HEK293T (cell line): ENCODE measurements around the gene TOMM7.

Experiments
- ARNT ChIP-seq: fragments of 450-650 bp; IDR thresholded peaks from 2 replicates; pipeline ENCODE4 v1.6.1; 2017; ENCODE audit warnings: mild to moderate bottlenecking
- BHLHE40 ChIP-seq: fragments of 450-650 bp; IDR thresholded peaks from 2 replicates; pipeline ENCODE4 v1.6.1; 2016; ENCODE audit warnings: mild to moderate bottlenecking, moderate library complexity, borderline replicate concordance
- ELF4 ChIP-seq: fragments of 450-650 bp; IDR thresholded peaks from 2 replicates; pipeline ENCODE4 v1.6.1; 2017; ENCODE audit warnings: antibody characterized with exemption
- FOXA1 ChIP-seq: fragments of 450-650 bp; IDR thresholded peaks from 2 replicates; pipeline ENCODE4 v1.6.1; 2016; ENCODE audit warnings: mild to moderate bottlenecking
- FOXK2 ChIP-seq: fragments of 450-650 bp; IDR thresholded peaks from 2 replicates; pipeline ENCODE4 v1.6.1; 2016; ENCODE audit warnings: mild to moderate bottlenecking
- FOXM1 ChIP-seq: fragments of 450-650 bp; IDR thresholded peaks from 2 replicates; pipeline ENCODE4 v1.6.1; 2017; ENCODE audit warnings: mild to moderate bottlenecking, borderline replicate concordance
- HDGF ChIP-seq: fragments of 450-650 bp; IDR thresholded peaks from 2 replicates; pipeline ENCODE4 v1.6.1; 2017; ENCODE audit warnings: antibody characterized with exemption, borderline replicate concordance
- L3MBTL2 ChIP-seq: fragments of 450-650 bp; conservative IDR thresholded peaks from 2 replicates; pipeline ENCODE4 v1.6.1; 2016; ENCODE audit warnings: mild to moderate bottlenecking
- LEF1 ChIP-seq: fragments of 450-650 bp; IDR thresholded peaks from 2 replicates; pipeline ENCODE4 v1.6.1; 2017; ENCODE audit warnings: mild to moderate bottlenecking, borderline replicate concordance
- NFRKB ChIP-seq: fragments of 450-650 bp; IDR thresholded peaks from 2 replicates; pipeline ENCODE4 v1.6.1; 2016; ENCODE audit warnings: mild to moderate bottlenecking, moderate library complexity
- PKNOX1 ChIP-seq: fragments of 450-650 bp; IDR thresholded peaks from 2 replicates; pipeline ENCODE4 v1.6.1; 2016
- SP1 ChIP-seq: fragments of 450-650 bp; IDR thresholded peaks from 2 replicates; pipeline ENCODE4 v1.6.1; 2017
- SUZ12 ChIP-seq: fragments of 450-650 bp; IDR thresholded peaks from 2 replicates; pipeline ENCODE4 v1.6.1; 2016; ENCODE audit warnings: mild to moderate bottlenecking
- ZNF384 ChIP-seq: fragments of 450-650 bp; IDR thresholded peaks from 2 replicates; pipeline ENCODE4 v1.6.1; 2016

DNA sequence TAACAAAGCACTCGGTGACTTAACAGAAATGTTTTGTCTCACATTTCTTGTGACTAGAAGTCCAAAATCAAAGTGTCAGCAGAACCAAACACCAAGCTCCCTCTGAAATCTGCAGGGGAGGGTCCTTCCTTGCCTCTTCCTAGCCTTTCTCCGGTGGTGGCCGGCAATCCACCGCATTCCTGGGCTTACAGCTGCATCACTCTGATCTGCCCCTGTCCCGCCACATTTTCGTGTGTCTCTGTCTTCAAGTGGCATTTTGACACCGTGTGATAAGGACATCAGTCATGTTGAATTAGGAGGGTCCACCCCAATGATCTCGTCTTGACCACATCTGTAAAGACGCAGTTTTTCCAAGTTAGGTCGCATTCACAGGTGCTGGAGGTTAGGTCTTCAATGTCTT lies 30.5 kb upstream of the TOMM7 start:
- TF ChIP-seq PKNOX1 (no peak), ZNF384 (no peak), FOXM1 (no peak), FOXA1 (no peak), ELF4 (no peak), NFRKB (no peak), LEF1 (no peak), SUZ12 (no peak), HDGF (no peak), FOXK2 (no peak), ARNT (no peak), SP1 (no peak), L3MBTL2 (no peak), BHLHE40 (no peak)
